GM04503 (cell line): ENCODE measurements around the gene KLHL36.

Experiments used
- DNase-seq: peaks from one replicate; pipeline ENCODE4 v3.0.0-alpha.2; 2012; ENCODE audit warnings: low read depth

KLHL36 gene

DNA sequence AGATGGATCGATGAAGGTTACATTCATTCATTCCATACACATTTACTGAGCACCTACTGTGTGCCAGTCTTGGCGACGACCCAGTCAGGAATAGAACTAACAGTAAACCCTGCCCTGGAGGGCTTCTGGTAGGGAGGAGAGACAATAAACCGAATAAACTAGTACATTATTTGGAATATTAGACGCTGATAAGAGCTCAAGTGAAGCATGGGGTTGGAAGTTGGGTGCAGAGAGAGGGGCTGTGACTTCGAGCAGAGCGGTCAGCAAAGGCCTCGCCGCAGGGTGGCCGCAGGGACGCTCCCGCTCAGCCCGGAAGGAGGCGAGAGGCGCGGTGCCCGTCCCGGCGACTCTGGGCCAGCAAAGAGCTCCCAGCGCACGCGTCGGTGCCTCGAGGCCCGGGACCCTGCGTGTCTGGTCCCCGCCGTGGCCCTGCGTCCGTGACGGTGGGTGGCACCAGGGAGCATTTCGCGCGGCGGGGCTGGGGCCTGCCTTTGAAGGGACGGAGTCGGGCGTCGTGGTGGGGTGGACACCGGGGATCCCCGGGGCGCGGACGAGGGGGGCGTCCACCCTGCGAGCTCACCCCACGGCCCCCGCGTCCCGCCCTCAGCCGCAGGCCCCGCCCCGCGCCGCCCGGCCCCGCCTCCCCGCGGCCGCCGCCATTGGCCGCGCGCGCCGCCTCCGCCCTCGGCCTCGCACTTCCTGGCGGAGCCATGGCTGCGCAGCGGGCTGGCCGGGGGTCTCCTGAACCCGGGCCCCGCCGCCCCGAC, at the start of gene KLHL36:
Gene KLHL36, plus strand, starts transcription at position 684 of the 767 bp plus-strand sequence. CDS start 2,357 bp downstream, outside the sequence.
- no peak for DNase-seq

DNA sequence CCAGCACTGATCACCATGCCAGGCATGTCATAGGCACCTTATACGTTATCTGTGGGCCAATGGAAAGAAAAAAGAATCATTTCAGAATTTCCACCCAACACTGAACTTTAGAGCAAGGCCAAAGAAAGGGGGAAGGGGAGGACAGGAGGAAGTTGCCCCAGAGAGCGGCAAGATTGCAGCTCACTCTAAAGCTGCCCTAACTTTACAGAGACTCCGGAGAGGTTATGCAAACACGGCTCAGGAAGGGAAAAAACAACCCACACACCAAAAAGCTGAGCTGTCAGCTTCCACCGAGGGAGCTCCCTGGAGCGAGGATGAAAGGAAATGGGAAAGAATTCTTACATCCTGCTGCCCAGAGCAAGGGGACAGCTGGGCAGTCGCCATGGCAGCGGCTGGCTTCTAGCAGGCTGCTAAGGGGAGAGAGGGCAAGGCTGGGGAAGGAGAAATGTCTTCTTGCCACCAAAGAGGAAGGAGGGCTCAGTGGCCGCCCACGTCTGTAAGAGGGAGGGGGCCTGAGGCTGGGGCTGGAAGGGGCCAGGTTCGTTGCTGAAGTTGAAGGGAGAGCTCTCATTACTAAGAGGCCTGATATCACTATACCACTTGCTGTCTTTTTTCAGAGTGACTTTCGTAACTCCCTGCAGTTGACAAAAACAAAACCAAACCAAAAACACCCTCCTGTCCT, 48.6 kb upstream of the KLHL36 start:
- peak; percentile 61 for DNase-seq

- no peak for DNase-seq
Measured at GRCh38 chr16:84600343-84601229, 47.7 kb upstream of the KLHL36 start.

- peak; percentile 93 for DNase-seq
Measured at GRCh38 chr16:84603140-84603816, 45.0 kb upstream of the KLHL36 start.

DNA sequence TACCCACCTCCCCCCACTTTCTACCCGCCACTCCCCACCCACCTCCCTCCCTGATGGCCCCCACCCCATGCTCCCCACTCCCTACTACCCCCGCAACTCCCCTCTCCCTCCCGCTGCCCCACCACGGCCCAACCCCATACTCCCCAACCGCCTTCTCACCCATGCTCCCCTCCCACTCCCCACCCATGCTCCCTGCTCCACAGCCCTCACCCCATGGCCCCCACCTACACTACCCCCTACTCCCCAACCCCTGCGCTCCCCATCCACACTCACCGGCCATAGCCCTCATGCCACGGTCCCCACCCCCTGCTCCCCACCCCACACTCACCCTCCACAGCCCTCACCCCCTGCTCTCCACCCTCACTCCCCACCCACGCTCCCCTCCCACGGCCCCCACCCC, 44.4 kb upstream of the KLHL36 start:
- no peak for DNase-seq

GRCh38 chr16:84604477-84605013, 43.8 kb upstream of the KLHL36 start:
- no peak for DNase-seq

- no peak for DNase-seq
Measured at GRCh38 chr16:84605339-84605848, 42.9 kb upstream of the KLHL36 start.

- no peak for DNase-seq
Measured at GRCh38 chr16:84606081-84606875, 42.0 kb upstream of the KLHL36 start.

- DNase-seq, result no peak
Measured at GRCh38 chr16:84607061-84607460, 41.2 kb upstream of the KLHL36 start.

GRCh38 chr16:84607694-84608093, 40.6 kb upstream of the KLHL36 start:
- DNase-seq, result no peak

- no peak for DNase-seq
Measured at GRCh38 chr16:84608282-84608681, 40.0 kb upstream of the KLHL36 start.

DNA sequence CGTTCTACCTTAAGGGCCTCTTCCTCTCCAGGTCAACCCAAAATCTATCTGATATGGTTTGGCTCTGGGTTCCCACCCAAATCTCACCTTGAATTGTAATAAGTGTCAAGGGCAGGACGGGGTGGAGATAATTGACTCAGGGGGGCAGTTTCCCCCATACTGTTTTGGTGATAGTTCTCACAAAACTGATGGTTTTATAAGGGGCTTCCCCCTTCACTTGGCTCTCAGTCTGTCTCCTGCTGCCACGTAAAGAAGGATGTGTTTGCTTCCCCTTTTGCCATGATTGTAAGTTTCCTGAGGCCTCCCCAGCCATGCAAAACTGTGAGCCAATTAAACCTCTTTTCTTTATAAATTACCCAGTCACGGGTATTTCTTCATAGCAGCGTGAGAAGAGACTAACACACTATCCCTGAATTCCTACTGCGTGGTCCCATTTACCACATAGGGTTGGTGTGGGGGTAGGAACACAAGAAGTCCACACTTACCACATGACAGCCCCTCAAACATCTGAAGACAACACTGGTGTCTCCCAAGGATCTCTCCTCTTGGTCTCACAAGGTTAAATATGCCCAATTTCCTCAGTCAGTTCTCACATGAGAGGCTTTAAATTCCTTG, 38.6 kb upstream of the KLHL36 start:
- DNase-seq, result no peak

GRCh38 chr16:84610376-84610775, 37.9 kb upstream of the KLHL36 start:
- no peak for DNase-seq

- no peak for DNase-seq
Measured at GRCh38 chr16:84611041-84611440, 37.3 kb upstream of the KLHL36 start.

GRCh38 chr16:84612686-84613085, 35.6 kb upstream of the KLHL36 start:
- DNase-seq, result no peak

DNA sequence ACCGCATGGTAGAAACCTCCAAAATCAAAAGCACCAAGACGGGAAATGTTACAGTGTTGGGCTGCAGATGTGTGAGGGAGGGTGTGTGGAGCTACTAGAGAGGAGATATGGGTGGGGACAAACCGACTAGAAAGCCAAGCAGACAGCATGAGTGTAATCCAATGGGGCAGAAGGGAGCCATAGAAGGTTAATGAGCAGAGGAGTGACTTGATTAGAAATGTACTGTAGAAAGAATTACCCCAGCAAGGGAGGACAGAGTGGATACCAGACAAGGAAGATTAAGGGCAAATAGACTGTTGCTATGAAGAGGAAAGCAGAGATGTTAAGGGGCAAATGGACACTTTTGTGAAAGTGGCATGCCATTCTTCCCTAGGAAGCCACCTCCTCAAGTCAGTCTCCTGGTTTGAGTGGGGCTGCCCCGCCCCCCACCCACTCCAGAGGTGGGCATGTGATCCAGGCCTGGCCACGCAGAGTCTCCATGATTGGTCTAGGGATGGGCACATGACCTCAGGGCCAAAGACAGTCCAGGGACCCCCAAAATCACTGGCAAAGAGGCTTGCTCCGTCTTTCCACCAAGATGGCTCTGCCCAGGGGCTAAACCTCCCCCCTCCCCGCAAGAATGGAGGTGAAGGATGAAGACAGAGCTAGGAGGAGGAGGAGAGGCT, 34.8 kb upstream of the KLHL36 start:
- DNase-seq, result no peak

GRCh38 chr16:84614073-84614459, 34.2 kb upstream of the KLHL36 start:
- DNase-seq, result no peak

DNA sequence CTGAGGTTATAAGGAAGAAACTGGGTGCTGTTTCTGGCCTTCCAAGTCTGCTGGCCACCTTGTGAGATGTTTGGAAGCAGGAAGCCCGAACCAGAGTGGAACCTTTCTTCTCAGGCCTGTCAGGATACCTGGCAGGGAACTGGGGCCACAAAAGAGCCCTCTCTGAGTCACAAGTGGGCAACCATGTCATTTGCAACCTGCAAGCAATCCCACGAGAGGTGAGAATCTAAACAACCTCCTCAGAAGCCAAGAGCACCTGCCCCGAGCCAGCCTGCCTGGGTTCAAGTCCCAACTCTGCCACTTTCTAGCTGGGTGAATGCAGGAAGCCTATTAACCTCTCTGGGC, 33.7 kb upstream of the KLHL36 start:
- DNase-seq, result no peak

DNA sequence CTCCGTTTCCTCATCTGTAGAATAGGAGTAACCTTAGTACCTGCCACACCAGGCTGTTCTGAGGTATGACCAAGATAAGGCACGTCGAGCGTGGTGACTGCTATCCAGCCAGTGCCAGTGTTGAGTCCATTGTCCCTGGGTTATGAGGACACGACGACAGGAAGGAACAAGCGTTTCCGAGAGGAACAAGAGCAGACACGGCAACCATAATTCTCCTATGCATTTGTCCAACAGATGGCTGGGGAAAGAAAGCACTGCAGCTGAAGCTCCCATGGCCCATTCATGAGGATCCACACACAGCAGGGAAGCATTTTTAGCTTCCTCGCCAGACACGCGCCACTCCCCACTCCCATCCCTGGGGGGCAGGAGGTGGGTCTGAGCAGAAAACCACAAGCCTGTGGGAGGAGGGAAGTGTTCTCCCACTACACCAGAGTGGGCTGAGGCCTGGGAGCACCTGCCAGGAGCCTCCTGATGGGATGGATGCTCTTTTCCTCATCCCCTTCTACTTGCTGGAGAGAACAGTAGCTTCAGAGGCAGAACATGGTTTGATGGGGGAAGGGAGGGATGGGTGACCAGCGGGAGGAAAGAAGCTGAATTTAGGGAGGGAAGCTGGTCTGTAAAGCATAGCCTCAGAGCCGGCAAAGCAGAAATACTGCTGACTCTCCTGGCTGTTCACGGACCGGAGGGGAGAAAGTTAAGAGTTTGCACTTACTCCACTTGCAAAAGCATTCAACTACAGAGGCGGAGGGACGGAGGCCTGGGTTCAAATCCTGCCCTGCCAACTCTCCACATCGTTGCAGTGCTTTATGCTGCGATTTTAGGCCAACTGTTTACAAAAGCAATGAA, 33.1 kb upstream of the KLHL36 start:
- no peak for DNase-seq
